IgD-negative memory B cell (primary cell): ENCODE data around the gene MOG. TPM values are rescaled to one million over a fixed set of nuclear protein-coding genes. Genes with fewer than 3 reads are reported as not detected.

Experiments
- polyA plus RNA-seq: library from polyadenylated mRNA; unstranded; fragments of 300-500 nt; fragmentation: Illumina TruSeq; gene quantifications from one replicate; pipeline ENCODE4 v1.2.3, GENCODE V29; 2021

Gene MOG
- polyA plus RNA-seq, 1 donor from 2014 or later: not detected

Other genes with a start within 250 kb of the MOG start
- not detected for gene OR12D1, start 242.2 kb upstream of the MOG start, polyA plus RNA-seq
- gene OR10C1, start 217.8 kb upstream of the MOG start, polyA plus RNA-seq: not detected
- not detected for gene OR11A1, start 200.0 kb upstream of the MOG start, polyA plus RNA-seq
- gene OR2H1, start 199.9 kb upstream of the MOG start, polyA plus RNA-seq: not detected
- gene MAS1L, start 169.1 kb upstream of the MOG start, polyA plus RNA-seq: not detected
- not detected for gene UBD, start 97.4 kb upstream of the MOG start, polyA plus RNA-seq
- not detected for gene OR2H2, start 72.0 kb upstream of the MOG start, polyA plus RNA-seq
- 6.8 TPM for gene GABBR1, start 23.9 kb upstream of the MOG start, polyA plus RNA-seq
- 1.3 TPM for gene ZFP57, start 24.1 kb downstream of the MOG start, polyA plus RNA-seq
- 393 TPM for gene HLA-F, start 66.3 kb downstream of the MOG start, polyA plus RNA-seq
- 3.5 TPM for gene HLA-G, start 170.7 kb downstream of the MOG start, polyA plus RNA-seq